NCI-H187 treated with DMSO at 0.1 percent for 48 hours (cell line): ENCODE measurements around the gene CDC42EP3.
A peak's percentile ranks its signal among the peaks of the same experiment; 100 is the strongest.

Source experiments
- DNase-seq: peaks from one replicate; lab custom pipeline; 2025; lab: John Stamatoyannopoulos, UW

CDC42EP3 gene

GRCh38 chr2:37636381-37637066 is 34.9 kb downstream of the CDC42EP3 start:
- DNase-seq, result no peak

- DNase-seq, result no peak
These were observed 35.7 kb downstream of the CDC42EP3 start for GRCh38 chr2:37635504-37636380.

- DNase-seq, result no peak
These were observed 36.4 kb downstream of the CDC42EP3 start for GRCh38 chr2:37634914-37635503.

- DNase-seq, result no peak
These were observed 37.6 kb downstream of the CDC42EP3 start for GRCh38 chr2:37633845-37634244.

- DNase-seq, result no peak
These were observed 38.2 kb downstream of the CDC42EP3 start for GRCh38 chr2:37633234-37633633.

- DNase-seq, result no peak
These were observed 39.1 kb downstream of the CDC42EP3 start for GRCh38 chr2:37632310-37632709.

- peak; percentile 84 for DNase-seq
These were observed 39.7 kb downstream of the CDC42EP3 start for GRCh38 chr2:37631698-37632097.

- DNase-seq, result peak; percentile 93
These were observed 40.1 kb downstream of the CDC42EP3 start for GRCh38 chr2:37631292-37631691.

GRCh38 chr2:37630776-37631175 is 40.7 kb downstream of the CDC42EP3 start:
- no peak for DNase-seq

GRCh38 chr2:37630301-37630700 is 41.1 kb downstream of the CDC42EP3 start:
- DNase-seq, result no peak

GRCh38 chr2:37629529-37629928 is 41.9 kb downstream of the CDC42EP3 start:
- DNase-seq, result no peak

GRCh38 chr2:37627710-37628109 is 43.7 kb downstream of the CDC42EP3 start:
- DNase-seq, result no peak

- DNase-seq, result no peak
These were observed 45.5 kb downstream of the CDC42EP3 start for GRCh38 chr2:37625796-37626571.

- no peak for DNase-seq
These were observed 46.3 kb downstream of the CDC42EP3 start for GRCh38 chr2:37625156-37625555.

GRCh38 chr2:37623971-37624900 is 47.2 kb downstream of the CDC42EP3 start:
- DNase-seq, result no peak

- no peak for DNase-seq
These were observed 48.0 kb downstream of the CDC42EP3 start for GRCh38 chr2:37623406-37623805.

- DNase-seq, result no peak
These were observed 48.9 kb downstream of the CDC42EP3 start for GRCh38 chr2:37622450-37623100.

- DNase-seq, result no peak
These were observed 50.2 kb downstream of the CDC42EP3 start for GRCh38 chr2:37621199-37621598.

- no peak for DNase-seq
These were observed 51.5 kb downstream of the CDC42EP3 start for GRCh38 chr2:37619959-37620300.

- DNase-seq, result no peak
These were observed 52.0 kb downstream of the CDC42EP3 start for GRCh38 chr2:37619230-37619958.
